Mucosa of descending colon (tissue), 3 donors: ENCODE results near the gene MAGI2. TPM values are rescaled to one million over a fixed set of nuclear protein-coding genes. Genes with fewer than 3 reads are reported as not detected.

Experiments used
- ATAC-seq: fragments of 200-7000 bp; cut with Tn5 transposase; one replicate; pipeline ENCODE4 v1.9.1; 2020; ENCODE audit warnings: mild to moderate bottlenecking, moderate library complexity
- DNase-seq, 3 donors: peaks; one replicate each; pipeline ENCODE4 v3.0.0-alpha.2; 2020
- H3K36me3 ChIP-seq: fragments of 200-600 bp; one replicate; pipeline ENCODE4 v1.8.0; 2021; ENCODE audit warnings: low read depth, mild to moderate bottlenecking
- H3K4me1 ChIP-seq: fragments of 200-600 bp; one replicate; pipeline ENCODE4 v1.8.0; 2021; ENCODE audit warnings: low read depth, mild to moderate bottlenecking
- H3K4me3 ChIP-seq: fragments of 200-600 bp; one replicate; pipeline ENCODE4 v1.8.0; 2021; ENCODE audit warnings: mild to moderate bottlenecking
- H3K9me3 ChIP-seq: fragments of 200-600 bp; one replicate; pipeline ENCODE4 v1.8.0; 2021; ENCODE audit warnings: mild to moderate bottlenecking
- intact Hi-C, 2 donors: fragments of 100-400 bp; cut with DNase I in 1 of 2; cut with micrococcal nuclease in 1 of 2; formaldehyde crosslinking; loops; one replicate each; pipeline versions ENCODE4 v1.11.0 to v1.11.1; 2022; cut with DNase I, micrococcal nuclease
- total RNA-seq, 3 donors: library from RNA; stranded (reverse); fragmentation: NEBNext Ultra II Directional in 2 of 3; extraction: Animal tissue kit (Norgen Biotek cat#: 25700) in 2 of 3; gene quantifications; one replicate each; pipeline versions ENCODE4 v1.2.1 to v1.2.4, GENCODE V29; 2021 to 2023
- TF ChIP-seq, protein P1 (sequence below): fragments of 200-600 bp; IDR thresholded peaks from one replicate; pipeline ENCODE4 v1.8.0; 2022; ENCODE audit warnings: antibody characterized with exemption, mild to moderate bottlenecking
- donor health status: DM: no; HTN: no; CAD: no; lungs with moderate emphysema.
- donor health status: DM: no; HTN: no; CAD: no.
- donor health status: DM: no; HTN: yes; CAD: no.

MAGI2 gene
- total RNA-seq, 3 donors from 2014 or later = 1.9 to 14.5 (median 2.7) TPM

DNA sequence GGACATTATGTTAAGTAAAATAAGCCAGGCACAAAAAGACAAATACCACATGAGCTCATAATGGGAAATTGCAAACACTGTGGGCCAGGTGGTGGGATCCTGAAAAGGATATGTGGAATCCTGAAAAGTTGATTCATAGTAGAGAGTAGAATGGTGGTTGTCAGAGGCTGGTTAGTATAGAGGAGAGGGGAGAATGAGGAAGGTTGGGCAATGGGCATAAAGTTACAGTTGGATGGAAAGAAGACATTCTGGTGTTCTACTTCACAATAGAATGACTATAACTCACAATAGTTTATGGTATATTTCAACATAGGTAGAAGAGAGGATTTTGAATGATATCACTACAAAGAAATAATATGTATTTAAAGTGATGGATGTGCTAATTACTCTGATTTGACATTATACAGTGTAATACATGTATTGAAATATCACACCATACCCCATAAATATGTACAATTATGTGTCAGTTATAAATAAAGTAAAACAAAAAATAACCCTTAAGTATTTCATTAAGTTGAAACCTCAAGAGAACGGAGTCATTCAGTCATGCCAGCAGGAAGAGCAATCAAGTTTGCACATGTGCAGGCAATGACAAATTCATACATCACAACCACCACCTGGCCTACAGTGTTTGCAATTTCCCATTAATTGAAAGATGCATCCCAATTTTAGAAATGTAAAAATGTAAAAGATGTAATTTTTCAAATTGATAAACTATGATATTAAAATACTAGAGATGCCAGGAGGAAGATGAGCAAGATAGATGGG lies 156.7 kb downstream of the MAGI2 start:
- no peaks in the 10 kb centered on the region for H3K36me3 ChIP-seq
- H3K4me1 ChIP-seq = no peaks in the 10 kb centered on the region
- TF ChIP-seq, protein P1, sequence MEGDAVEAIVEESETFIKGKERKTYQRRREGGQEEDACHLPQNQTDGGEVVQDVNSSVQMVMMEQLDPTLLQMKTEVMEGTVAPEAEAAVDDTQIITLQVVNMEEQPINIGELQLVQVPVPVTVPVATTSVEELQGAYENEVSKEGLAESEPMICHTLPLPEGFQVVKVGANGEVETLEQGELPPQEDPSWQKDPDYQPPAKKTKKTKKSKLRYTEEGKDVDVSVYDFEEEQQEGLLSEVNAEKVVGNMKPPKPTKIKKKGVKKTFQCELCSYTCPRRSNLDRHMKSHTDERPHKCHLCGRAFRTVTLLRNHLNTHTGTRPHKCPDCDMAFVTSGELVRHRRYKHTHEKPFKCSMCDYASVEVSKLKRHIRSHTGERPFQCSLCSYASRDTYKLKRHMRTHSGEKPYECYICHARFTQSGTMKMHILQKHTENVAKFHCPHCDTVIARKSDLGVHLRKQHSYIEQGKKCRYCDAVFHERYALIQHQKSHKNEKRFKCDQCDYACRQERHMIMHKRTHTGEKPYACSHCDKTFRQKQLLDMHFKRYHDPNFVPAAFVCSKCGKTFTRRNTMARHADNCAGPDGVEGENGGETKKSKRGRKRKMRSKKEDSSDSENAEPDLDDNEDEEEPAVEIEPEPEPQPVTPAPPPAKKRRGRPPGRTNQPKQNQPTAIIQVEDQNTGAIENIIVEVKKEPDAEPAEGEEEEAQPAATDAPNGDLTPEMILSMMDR = no peak
- H3K4me3 ChIP-seq = no peak overlapping the region
- ATAC-seq = no peak
- no peaks in the 10 kb centered on the region for H3K9me3 ChIP-seq
- no peak for DNase-seq
- intact Hi-C loops = no loop called here

DNA sequence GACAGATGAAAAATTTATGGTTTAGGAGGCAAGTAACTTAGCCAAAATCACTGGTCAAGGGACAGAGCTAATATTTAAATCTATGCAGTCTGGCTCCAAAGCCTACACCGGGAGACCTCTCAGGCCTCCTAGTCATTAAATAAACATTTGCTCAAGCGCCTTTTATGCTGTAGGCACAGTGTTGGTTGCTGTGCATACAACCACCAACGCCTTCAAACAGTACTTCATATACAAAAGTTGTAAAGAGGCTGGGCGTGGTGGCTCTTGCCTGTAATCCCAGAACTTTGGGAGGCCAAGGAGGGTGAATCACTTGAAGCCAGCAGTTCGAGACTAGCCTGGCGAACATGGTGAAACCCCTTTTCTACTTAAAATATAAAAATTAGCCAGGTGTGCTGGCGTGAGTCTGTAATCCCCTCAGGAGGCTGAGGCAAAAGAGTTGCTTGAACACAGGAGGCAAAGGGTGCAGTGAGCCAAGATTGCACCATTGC lies 159.8 kb downstream of the MAGI2 start:
- Histone ChIP-seq H3K9me3 (no peaks in the 10 kb centered on the region), H3K4me3 (no peak overlapping the region), H3K36me3 (no peaks in the 10 kb centered on the region), H3K4me1 (no peaks in the 10 kb centered on the region)
- TF ChIP-seq, protein P1 = no peak
- DNase-seq (peak in 2 of 3 donors; percentile 31 to 66), ATAC-seq (peak; percentile 99)
- intact Hi-C loops = no loop called here

DNA sequence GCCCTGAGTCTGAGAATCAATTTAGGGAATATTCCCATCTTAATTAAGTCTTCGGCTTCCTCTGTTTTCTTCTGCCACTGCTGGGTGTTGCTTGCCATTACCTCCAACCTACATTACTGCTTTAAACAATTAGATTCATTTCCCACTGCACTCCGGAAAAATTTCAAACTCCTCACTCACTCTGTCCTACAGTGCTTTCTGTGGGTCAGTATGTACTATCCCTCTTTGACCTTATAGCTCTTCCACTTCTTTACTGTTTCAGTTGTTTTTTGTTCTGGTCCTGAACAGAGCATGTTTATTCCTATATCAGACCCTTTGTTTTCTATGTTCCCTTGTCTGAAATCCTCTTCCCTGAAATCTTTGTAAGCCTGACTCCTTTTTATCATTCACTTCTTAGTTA lies 160.6 kb downstream of the MAGI2 start:
- intact Hi-C loops = no loop called here
- TF ChIP-seq, protein P1 = no peak
- no peaks in the 10 kb centered on the region for H3K4me1 ChIP-seq
- ATAC-seq (no peak), DNase-seq (no peak)
- no peak overlapping the region for H3K4me3 ChIP-seq
- no peaks in the 10 kb centered on the region for H3K36me3 ChIP-seq
- no peaks in the 10 kb centered on the region for H3K9me3 ChIP-seq

DNA sequence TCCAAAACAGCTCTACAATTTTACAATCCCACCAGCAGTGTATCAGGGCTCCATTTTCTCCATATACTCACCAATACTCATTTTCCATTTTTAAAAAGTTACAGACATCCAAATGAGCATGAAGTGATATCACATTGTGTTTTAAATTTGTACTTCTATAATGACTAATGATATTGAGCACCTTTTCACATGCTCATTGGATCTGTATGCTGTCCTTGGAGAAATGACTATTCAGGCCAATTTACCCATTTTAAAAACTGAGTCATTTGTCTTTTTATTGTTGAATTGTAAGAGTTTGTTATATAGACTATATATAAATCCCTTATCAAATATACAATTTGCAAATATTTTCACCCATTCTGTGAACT lies 162.0 kb downstream of the MAGI2 start:
- Histone ChIP-seq H3K9me3 (no peaks in the 10 kb centered on the region), H3K4me1 (no peaks in the 10 kb centered on the region), H3K4me3 (no peak overlapping the region), H3K36me3 (no peaks in the 10 kb centered on the region)
- DNase-seq (no peak), ATAC-seq (no peak)
- intact Hi-C loops = no loop called here
- TF ChIP-seq, protein P1 = no peak

DNA sequence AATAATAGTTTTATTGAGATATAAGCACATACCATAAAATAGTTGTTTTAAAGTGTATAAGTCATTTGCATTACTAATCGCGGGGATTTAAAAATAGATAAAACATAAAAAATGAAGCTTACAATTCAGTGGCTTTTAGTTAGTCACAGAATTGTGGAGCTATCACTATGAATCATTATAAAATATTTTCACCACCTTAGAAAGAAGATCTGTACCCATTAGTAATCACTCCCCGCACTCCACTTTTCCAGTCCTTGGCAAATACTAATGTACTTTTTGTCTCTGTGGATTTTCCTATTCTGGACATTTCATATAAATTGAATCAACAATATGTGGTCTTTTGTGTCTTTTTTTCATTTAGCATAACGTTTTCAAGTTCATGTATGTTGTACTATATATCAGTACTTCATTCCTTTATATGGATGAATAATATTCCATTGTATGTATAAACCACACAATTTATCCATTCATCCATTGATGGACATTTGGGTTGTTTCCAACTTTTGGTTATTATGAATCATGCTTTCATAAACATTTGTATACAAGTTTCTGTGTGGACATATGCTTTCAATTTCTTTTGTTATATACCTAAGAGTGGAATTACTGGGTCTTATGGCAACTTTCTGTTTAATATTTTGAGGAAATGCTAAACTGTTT lies 162.5 kb downstream of the MAGI2 start:
- DNase-seq (no peak), ATAC-seq (no peak)
- H3K9me3 ChIP-seq = no peaks in the 10 kb centered on the region
- no peaks in the 10 kb centered on the region for H3K36me3 ChIP-seq
- H3K4me1 ChIP-seq = no peaks in the 10 kb centered on the region
- no peak overlapping the region for H3K4me3 ChIP-seq
- TF ChIP-seq, protein P1 = no peak
- intact Hi-C loops = no loop called here
